HEK293T (cell line): Measurements from ENCODE around the gene MAP3K5.

Experiments used
- ARNT ChIP-seq: fragments of 450-650 bp; IDR thresholded peaks from 2 replicates; pipeline ENCODE4 v1.6.1; 2017; ENCODE audit warnings: mild to moderate bottlenecking
- BHLHE40 ChIP-seq: fragments of 450-650 bp; IDR thresholded peaks from 2 replicates; pipeline ENCODE4 v1.6.1; 2016; ENCODE audit warnings: mild to moderate bottlenecking, moderate library complexity, borderline replicate concordance
- ELF4 ChIP-seq: fragments of 450-650 bp; IDR thresholded peaks from 2 replicates; pipeline ENCODE4 v1.6.1; 2017; ENCODE audit warnings: antibody characterized with exemption
- FOXA1 ChIP-seq: fragments of 450-650 bp; IDR thresholded peaks from 2 replicates; pipeline ENCODE4 v1.6.1; 2016; ENCODE audit warnings: mild to moderate bottlenecking
- FOXK2 ChIP-seq: fragments of 450-650 bp; IDR thresholded peaks from 2 replicates; pipeline ENCODE4 v1.6.1; 2016; ENCODE audit warnings: mild to moderate bottlenecking
- FOXM1 ChIP-seq: fragments of 450-650 bp; IDR thresholded peaks from 2 replicates; pipeline ENCODE4 v1.6.1; 2017; ENCODE audit warnings: mild to moderate bottlenecking, borderline replicate concordance
- HDGF ChIP-seq: fragments of 450-650 bp; IDR thresholded peaks from 2 replicates; pipeline ENCODE4 v1.6.1; 2017; ENCODE audit warnings: antibody characterized with exemption, borderline replicate concordance
- L3MBTL2 ChIP-seq: fragments of 450-650 bp; conservative IDR thresholded peaks from 2 replicates; pipeline ENCODE4 v1.6.1; 2016; ENCODE audit warnings: mild to moderate bottlenecking
- LEF1 ChIP-seq: fragments of 450-650 bp; IDR thresholded peaks from 2 replicates; pipeline ENCODE4 v1.6.1; 2017; ENCODE audit warnings: mild to moderate bottlenecking, borderline replicate concordance
- PKNOX1 ChIP-seq: fragments of 450-650 bp; IDR thresholded peaks from 2 replicates; pipeline ENCODE4 v1.6.1; 2016
- SP1 ChIP-seq: fragments of 450-650 bp; IDR thresholded peaks from 2 replicates; pipeline ENCODE4 v1.6.1; 2017
- SUZ12 ChIP-seq: fragments of 450-650 bp; IDR thresholded peaks from 2 replicates; pipeline ENCODE4 v1.6.1; 2016; ENCODE audit warnings: mild to moderate bottlenecking
- TARDBP ChIP-seq: fragments of 450-650 bp; IDR thresholded peaks from 2 replicates; pipeline ENCODE4 v1.6.1; 2016
- ZNF384 ChIP-seq: fragments of 450-650 bp; IDR thresholded peaks from 2 replicates; pipeline ENCODE4 v1.6.1; 2016

- TF ChIP-seq LEF1, result no peak
- no peak for TF ChIP-seq SUZ12
- TF ChIP-seq PKNOX1, result no peak
- no peak for TF ChIP-seq HDGF
- no peak for TF ChIP-seq FOXM1
- TF ChIP-seq FOXA1, result no peak
- TF ChIP-seq SP1, result no peak
- no peak for TF ChIP-seq BHLHE40
- TF ChIP-seq TARDBP, result no peak
- TF ChIP-seq FOXK2, result no peak
- no peak for TF ChIP-seq ARNT
- TF ChIP-seq ELF4, result no peak
- no peak for TF ChIP-seq ZNF384
- TF ChIP-seq L3MBTL2, result no peak
These were observed 184.9 kb downstream of the MAP3K5 start for GRCh38 chr6:136607204-136607931.
